NCI-H510A (cell line): ENCODE data around the gene TUB.

ENCODE experiments used
- DNase-seq: peaks from one replicate; lab custom pipeline; 2025; lab: John Stamatoyannopoulos, UW

TUB gene

GRCh38 chr11:8092587-8093424 lies 11.8 kb downstream of the TUB start:
- DNase-seq = peak; percentile 39

DNA sequence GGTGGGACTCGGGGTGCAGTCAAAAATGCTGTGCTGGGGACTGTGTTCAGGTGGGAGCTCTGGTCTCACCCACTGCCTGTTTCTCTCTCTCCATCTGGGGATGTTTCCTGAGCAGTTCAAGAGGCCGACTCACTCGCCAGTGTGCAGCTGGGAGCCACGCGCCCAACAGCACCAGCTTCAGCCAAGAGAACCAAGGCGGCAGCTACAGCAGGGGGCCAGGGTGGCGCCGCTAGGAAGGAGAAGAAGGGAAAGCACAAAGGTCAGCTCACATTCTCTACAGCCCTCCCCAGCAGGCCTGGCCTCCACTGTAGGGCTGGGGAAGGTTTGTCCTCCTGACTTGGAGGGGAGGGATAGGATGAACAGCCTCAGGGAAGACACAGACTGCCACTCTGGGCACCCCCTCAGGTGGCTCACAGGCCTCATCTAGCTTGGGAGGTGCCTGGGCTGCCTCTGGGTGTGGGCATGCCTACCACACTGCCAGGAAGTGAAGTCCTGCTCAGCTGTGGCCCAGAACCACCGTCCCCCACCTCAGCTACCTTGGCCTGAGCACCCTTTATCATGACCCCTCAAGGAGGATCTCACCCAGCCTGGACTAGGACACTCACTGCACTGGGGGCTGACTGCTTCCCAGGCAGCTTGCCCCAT lies 13.0 kb downstream of the TUB start:
- DNase-seq = no peak

- no peak for DNase-seq
Observed at GRCh38 chr11:8094656-8095055, 13.6 kb downstream of the TUB start.

DNA sequence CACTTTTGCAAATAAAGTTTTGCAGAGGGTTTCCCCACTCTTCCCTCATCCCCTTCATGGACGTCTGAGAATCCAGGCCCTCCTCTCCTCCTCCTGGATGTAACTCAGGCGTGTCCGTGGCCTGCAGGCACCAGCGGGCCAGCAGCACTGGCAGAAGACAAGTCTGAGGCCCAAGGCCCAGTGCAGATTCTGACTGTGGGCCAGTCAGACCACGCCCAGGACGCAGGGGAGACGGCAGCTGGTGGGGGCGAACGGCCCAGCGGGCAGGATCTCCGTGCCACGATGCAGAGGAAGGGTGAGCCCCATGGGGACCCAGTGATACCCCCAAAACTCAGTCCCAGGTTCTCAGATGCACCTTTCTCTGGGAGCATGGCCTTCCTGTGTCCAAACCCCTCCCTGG lies 14.4 kb downstream of the TUB start:
- DNase-seq = no peak

GRCh38 chr11:8095806-8096522 lies 15.0 kb downstream of the TUB start:
- no peak for DNase-seq

GRCh38 chr11:8096575-8096974 lies 15.6 kb downstream of the TUB start:
- DNase-seq = no peak

GRCh38 chr11:8097062-8097461 lies 16.1 kb downstream of the TUB start:
- DNase-seq = no peak

- DNase-seq = no peak
Observed at GRCh38 chr11:8097468-8097867, 16.5 kb downstream of the TUB start.

GRCh38 chr11:8097926-8098325 lies 16.9 kb downstream of the TUB start:
- DNase-seq = no peak

- no peak for DNase-seq
Observed at GRCh38 chr11:8098361-8098760, 17.4 kb downstream of the TUB start.

DNA sequence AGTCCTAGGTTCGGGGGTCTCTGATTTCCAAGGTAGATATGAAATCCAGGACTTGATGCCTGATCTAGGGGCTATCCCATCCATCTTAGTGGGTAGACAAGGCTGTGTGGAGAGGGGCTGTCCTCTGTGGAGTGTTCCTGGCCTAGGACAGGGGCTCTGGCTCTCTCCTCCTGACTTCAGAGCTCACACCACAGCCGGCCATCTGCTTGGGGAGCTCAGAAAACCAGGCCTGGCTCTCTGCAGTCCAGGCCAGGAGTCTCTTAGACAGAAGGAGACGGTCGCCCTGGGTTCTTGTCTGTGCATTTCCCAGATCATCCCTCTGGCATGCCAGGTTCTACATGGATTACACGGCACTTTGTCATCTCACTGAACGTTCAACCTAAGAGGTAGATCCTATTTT lies 17.9 kb downstream of the TUB start:
- no peak for DNase-seq

- no peak for DNase-seq
Observed at GRCh38 chr11:8099291-8099899, 18.4 kb downstream of the TUB start.

DNA sequence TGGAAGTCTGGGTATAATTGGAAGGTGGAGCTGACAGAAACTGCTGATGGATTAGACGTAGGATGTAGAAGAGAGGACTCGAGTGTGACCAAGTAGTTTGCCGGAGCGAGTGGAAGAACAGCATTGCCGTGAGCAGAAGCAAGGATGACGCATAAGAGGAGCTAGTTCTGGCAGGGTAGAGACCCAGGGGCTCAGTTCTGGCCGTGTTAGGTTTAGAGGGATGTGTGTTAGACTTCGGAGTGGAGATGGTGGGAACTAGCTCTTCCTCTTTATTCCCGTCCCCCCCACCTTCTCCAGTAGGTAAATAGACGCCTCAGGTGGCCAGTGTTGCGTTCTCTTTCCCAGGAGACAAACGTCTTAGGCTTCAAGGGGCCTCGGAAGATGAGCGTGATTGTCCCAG lies 19.1 kb downstream of the TUB start:
- no peak for DNase-seq

DNA sequence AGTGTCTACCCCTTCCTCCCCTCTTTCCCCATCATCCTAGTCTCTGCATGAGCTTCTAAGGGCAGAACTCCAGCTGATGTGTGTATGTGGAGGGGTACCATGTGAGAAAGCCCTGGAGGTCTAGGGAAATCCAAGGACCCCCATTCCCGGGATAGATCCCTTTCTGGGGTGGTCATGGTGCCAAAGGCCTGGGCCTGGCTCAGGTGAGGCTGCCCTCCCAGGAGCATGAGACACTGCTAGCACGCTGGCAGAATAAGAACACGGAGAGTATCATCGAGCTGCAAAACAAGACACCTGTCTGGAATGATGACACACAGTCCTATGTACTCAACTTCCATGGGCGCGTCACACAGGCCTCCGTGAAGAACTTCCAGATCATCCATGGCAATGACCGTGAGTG lies 19.6 kb downstream of the TUB start:
- DNase-seq = no peak

DNA sequence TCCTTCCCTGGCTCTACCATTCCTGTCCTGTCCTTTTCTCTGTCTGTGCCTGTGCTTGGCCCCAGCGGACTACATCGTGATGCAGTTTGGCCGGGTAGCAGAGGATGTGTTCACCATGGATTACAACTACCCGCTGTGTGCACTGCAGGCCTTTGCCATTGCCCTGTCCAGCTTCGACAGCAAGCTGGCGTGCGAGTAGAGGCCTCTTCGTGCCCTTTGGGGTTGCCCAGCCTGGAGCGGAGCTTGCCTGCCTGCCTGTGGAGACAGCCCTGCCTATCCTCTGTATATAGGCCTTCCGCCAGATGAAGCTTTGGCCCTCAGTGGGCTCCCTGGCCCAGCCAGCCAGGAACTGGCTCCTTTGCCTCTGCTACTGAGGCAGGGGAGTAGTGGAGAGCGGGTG lies 20.4 kb downstream of the TUB start:
- DNase-seq = no peak

DNA sequence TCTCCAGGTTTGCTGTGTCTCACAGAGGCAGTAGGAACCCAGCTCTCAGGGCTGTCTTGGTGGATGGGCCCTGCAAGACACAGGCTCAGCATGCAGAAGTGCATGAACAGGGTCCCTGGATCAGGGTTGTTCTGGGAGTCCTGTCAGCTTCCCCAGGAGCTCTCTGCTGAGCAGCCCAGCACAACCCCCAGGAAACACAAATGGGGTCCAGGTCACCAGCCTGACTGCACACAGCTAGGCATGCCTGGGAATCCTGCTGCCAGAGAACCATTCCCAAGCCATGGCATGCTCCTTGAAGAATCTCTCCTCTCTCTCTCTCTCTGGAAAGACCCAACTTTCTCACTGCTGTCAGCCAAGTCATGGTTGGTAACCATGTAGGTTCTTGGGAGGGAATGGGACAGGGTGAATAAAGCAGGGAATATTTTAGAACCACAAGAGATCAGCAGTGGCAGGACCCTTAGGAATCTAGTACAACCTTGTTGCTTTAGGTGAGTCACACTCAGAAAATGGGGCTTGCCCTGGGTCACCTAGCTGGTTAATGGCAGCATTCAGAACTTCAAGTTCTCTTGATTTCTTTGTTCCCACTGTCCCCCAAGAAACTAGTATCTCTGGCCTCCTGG lies 21.4 kb downstream of the TUB start:
- DNase-seq = no peak

DNA sequence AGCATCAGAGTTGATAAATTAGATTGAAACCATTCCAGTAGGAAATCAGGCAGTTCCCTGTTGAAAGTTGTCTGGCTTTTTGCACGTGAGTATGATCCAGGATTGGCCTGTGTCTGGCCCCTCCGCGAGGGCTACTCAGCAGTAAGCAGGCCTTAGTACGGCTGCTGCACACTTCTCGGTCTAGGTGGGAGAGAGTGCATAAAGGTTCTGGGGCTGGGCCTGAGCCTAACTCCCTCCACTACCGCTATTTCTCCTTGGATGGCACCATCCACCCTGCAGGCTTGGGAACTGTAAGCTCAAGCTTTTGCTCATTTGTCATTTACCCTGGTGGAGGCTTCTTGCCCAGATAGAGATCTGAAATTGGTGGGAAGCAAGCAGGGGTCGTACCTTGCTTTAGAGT lies 22.0 kb downstream of the TUB start:
- DNase-seq = no peak

DNA sequence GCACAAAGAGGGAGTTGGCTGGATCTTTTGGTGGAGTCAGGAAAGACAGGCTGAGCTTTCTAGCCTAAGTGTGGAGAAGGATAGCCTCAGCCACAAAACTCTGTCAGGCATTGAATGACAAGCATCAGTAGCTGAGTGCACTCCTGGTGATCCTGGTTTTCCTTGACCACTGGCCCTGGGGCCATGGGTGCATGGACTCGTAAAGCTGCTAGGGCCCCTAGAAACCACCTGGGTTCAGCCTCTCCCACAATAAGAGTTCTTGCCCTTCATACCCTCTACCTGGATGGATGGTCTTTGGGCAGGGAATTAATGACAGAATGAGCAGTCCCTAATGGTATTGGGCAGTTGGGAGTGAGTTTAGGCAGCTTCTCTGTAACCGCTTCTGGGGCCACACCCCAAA lies 22.9 kb downstream of the TUB start:
- DNase-seq = no peak

DNA sequence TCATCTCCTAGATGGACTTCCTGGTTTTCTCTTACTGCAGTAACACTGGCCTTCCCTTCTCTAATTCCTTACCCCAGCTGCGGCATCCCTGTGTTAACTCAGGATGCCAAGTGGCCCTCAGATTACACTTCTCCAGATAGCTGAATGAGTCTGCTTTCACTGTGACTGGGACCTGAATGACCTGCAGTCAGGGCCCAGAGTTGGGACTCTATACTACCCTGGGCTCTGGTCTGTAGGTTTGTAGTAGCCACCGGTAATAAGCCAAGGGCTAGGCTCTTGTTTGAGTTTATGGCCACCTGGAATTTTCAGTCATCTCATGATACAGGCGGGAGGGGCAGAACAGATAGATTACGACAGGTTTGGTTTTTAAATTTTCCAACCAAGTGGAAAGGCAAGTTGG lies 24.1 kb downstream of the TUB start:
- DNase-seq = no peak

DNA sequence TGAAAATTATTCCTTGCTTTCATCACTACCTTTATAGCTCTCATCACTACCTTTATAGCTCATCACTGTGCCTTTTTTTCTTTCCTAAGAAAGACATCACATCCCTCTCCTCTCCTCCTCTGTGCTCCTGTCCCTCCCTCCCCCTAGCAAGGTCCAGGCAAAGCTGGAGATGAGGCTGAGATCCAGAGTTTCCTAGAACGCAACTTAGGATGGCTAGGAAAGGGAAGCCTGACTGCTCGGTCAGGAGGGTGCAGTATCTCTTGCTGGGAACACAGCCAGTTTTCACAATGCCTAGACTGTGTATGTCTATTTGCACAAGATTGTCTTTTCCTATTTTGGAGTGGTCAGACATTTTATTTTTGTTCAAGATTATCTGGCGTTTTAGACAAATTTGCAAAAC lies 24.7 kb downstream of the TUB start:
- no peak for DNase-seq

DNA sequence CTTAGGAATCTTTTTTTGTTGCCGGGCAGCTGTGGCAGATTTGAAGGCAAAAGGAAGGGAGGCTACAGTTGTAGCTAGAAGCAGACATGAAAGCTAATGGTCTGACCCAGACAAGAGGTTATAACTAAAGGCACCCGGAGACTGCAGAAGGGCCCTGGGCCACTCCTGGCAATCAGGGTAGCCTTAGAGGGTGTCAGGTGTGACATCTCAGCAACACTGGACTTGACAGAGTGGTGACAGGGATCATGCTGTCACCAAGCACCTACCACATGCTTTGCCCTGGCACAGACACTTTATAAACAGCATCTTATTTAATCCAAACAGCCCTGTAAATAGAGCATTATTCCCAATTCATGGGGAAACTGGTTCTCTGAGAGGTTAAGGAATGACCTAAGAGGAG lies 25.7 kb downstream of the TUB start:
- no peak for DNase-seq

DNA sequence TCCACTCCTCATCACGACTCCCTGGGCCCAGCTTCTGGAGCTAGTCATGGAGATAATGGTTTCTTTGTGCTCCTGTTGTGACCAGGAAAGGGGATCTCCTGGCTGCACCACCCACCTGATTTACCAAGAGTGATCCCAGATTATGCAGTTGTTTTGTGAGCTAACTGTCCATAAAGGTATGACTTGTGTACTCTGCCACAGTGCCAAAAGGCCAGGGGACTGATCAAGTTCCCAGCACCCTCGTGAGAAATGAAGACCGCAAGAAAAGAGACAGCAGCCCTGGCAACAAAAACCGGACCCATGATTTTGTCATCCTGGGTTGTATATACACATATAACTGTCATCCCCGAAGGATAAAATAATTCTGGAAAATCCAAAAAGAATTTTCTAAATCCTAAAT lies 26.6 kb downstream of the TUB start:
- no peak for DNase-seq
